ENCODE measurements around the gene RIPOR3. TPM values are rescaled to one million over a fixed set of nuclear protein-coding genes. Genes with fewer than 3 reads are reported as not detected.
A peak's percentile ranks its signal among the peaks of the same experiment; 100 is the strongest.
"Not testable (repeated sequence)": the region's sequence is repeated elsewhere in the genome, so short reads cannot be mapped to it uniquely, and the experiment has no call there.

RIPOR3 gene
- total and polyA plus RNA-seq, 12 donors: 1.6 to 50.2 (median 3.3) TPM

GRCh38 chr20:50715694-50716093 lies 24.4 kb upstream of the RIPOR3 start:
- TF ChIP-seq, protein P1, sequence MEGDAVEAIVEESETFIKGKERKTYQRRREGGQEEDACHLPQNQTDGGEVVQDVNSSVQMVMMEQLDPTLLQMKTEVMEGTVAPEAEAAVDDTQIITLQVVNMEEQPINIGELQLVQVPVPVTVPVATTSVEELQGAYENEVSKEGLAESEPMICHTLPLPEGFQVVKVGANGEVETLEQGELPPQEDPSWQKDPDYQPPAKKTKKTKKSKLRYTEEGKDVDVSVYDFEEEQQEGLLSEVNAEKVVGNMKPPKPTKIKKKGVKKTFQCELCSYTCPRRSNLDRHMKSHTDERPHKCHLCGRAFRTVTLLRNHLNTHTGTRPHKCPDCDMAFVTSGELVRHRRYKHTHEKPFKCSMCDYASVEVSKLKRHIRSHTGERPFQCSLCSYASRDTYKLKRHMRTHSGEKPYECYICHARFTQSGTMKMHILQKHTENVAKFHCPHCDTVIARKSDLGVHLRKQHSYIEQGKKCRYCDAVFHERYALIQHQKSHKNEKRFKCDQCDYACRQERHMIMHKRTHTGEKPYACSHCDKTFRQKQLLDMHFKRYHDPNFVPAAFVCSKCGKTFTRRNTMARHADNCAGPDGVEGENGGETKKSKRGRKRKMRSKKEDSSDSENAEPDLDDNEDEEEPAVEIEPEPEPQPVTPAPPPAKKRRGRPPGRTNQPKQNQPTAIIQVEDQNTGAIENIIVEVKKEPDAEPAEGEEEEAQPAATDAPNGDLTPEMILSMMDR (IDR thresholded peaks at IDR 0.05): no peak
- 87 to 93% methylated on average over 3 of the region's 3 CpGs for WGBS, 2 donors
- H3K27me3 ChIP-seq: no peaks in the 10 kb centered on the region
- no peak overlapping the region for H3K27ac ChIP-seq
- H3K4me3 ChIP-seq: no peak overlapping the region
- H3K9me3 ChIP-seq: no peaks in the 10 kb centered on the region
- H3K36me3 ChIP-seq: no peaks in the 10 kb centered on the region
- intact Hi-C loops (cut with DNase I): loop anchor here in 3 of 10 donors (10.0 kb wide), 2 partner anchors 51 to 61 kb away; no protein-coding TSS in a partner anchor
- no peak for ATAC-seq
- DNase-seq: no peak
- peaks cover 0 to 11% (median 0%) of the 10 kb centered on the region in 9 donors for H3K4me1 ChIP-seq

DNA sequence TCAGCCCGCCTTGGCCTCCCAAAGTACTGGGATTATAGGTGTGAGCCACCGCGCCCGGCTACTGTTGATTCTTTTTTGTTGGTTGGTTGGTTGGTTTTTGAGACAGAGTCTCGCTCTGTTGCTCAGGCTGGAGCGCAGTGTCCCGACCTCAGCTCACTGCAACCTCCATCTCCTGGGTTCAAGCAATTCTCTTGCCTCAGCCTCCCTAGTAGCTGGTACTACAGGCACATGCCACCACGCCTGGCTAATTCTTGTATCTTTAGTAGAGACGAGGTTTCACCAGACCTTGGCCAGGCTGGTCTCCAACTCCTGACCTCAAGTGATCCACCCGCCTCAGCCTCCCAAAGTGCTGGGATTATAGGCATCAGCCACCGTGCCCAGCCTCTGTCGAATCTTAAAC lies 23.1 kb upstream of the RIPOR3 start:
- 92 to 97% methylated on average over 12 of the region's 12 CpGs for WGBS, 2 donors
- not testable (repeated sequence) for ATAC-seq
- intact Hi-C loops (cut with DNase I): loop anchor here in 3 of 10 donors (10.0 kb wide), 2 partner anchors 50 to 60 kb away; no protein-coding TSS in a partner anchor

DNA sequence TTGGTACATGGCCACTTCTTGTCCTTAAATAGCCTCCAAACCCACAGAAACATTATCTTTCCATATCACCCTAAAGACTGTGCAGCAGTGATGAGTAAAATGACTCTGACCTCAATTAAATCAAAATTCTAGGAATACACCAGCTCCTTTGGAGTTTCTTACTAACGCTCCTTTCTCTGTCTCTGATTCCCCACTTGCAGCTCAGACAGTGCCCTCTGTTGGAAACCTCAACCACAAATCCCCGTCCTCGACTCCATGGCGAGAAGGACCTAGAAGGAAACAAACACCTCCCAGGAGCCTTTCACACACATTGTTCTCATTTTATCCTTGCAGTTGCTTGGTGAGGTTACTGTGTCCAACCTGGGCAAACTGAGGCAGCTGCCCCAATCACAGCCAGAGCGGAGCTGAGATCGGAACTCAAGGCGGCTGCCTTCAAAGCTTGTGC lies 22.3 kb upstream of the RIPOR3 start:
- Histone ChIP-seq H3K27me3 (no peaks in the 10 kb centered on the region), H3K27ac (no peak overlapping the region), H3K36me3 (no peaks in the 10 kb centered on the region), H3K4me1 (peaks cover 0 to 11% (median 0%) of the 10 kb centered on the region in 9 donors), H3K9me3 (no peaks in the 10 kb centered on the region), H3K4me3 (no peak overlapping the region)
- DNase-seq: no peak
- intact Hi-C loops (cut with DNase I): loop anchor here in 4 of 10 donors (1.0 to 10.0 kb wide), 3 partner anchors 49 to 87 kb away; no protein-coding TSS in a partner anchor
- peak in 7 of 8 donors; percentile 36 to 73 (median 61) for ATAC-seq
- TF ChIP-seq, protein P1 (IDR thresholded peaks at IDR 0.05): peak; percentile 7 to 66 (median 48)
- WGBS, 2 donors: 47 to 56% methylated on average over 7 of the region's 7 CpGs

More for the DNA sequence above, 23.1 kb upstream of the RIPOR3 start:
- H3K27me3 ChIP-seq, H3K27ac ChIP-seq, H3K4me3 ChIP-seq, DNase-seq, H3K9me3 ChIP-seq, H3K36me3 ChIP-seq: not testable (repeated sequence)
- H3K4me1 ChIP-seq: peaks cover 0 to 11% (median 0%) of the 10 kb centered on the region in 9 donors

DNA sequence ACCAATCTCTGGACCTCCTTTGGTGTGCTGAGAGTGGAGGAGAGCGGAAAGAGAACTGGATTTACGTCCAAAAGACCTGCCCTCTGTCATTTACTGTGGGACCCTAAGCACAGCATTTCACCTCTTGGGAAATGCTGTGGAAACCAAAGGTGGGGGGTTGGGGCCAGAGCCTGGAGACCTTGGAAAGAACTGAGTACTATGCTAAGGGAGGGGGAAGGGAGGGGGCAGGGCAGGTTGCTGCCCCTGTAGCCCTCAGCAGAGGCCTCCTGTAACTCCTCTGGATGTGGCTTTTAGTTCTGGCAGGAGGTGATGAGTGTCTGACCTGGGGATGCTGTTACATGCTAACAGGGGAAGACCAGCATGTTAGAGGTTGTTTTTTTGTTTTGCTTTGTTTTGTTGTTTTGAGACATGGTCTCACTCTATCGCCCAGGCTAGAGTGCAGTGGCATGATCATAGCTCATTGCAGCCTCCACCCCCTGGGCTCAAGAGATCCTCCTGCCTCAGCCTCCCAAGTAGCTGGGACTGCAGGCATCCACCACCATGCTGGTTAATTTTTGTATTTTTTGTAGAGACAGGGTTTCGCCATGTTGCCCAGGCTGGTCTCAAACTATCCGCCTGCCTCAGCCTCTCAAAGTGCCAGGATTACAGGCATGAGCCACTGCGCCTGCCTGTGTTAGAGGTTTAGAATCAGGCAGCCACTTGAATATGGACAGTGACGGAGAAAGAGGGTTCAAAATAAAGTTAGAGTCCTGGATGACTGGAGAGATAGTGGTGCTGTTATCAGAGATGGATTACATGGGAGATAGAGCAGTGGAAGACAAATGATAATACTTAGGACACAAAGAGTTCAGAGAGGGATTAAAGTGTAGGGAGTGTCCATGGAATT lies 21.7 kb upstream of the RIPOR3 start:
- H3K9me3 ChIP-seq: no peaks in the 10 kb centered on the region
- no peak for ATAC-seq
- intact Hi-C loops (cut with DNase I): loop anchor here in 4 of 10 donors (1.0 to 10.0 kb wide), 3 partner anchors 48 to 87 kb away; no protein-coding TSS in a partner anchor
- TF ChIP-seq, protein P1 (IDR thresholded peaks at IDR 0.05): no peak
- 86 to 92% methylated on average over 7 of the region's 7 CpGs for WGBS, 2 donors
- peaks cover 0 to 11% (median 0%) of the 10 kb centered on the region in 9 donors for H3K4me1 ChIP-seq
- H3K4me3 ChIP-seq: no peak overlapping the region
- H3K27me3 ChIP-seq: no peaks in the 10 kb centered on the region
- H3K36me3 ChIP-seq: no peaks in the 10 kb centered on the region
- no peak overlapping the region for H3K27ac ChIP-seq
- DNase-seq: no peak
